ENCODE data around the gene ANKRD18B.
"Not testable (repeated sequence)": the region's sequence is repeated elsewhere in the genome, so short reads cannot be mapped to it uniquely, and the experiment has no call there.

Gene ANKRD18B

GRCh38 chr9:33535541-33535940, 11.5 kb downstream of the ANKRD18B start:
- DNase-seq, result no peak

GRCh38 chr9:33543463-33543862, 19.4 kb downstream of the ANKRD18B start:
- DNase-seq, result not testable (repeated sequence)

- DNase-seq, result not testable (repeated sequence)
These were observed 21.7 kb downstream of the ANKRD18B start for GRCh38 chr9:33545715-33546114.

GRCh38 chr9:33548816-33549215, 24.8 kb downstream of the ANKRD18B start:
- DNase-seq, result not testable (repeated sequence)

GRCh38 chr9:33549418-33549817, 25.4 kb downstream of the ANKRD18B start:
- not testable (repeated sequence) for DNase-seq

GRCh38 chr9:33551183-33551582, 27.1 kb downstream of the ANKRD18B start:
- not testable (repeated sequence) for DNase-seq

GRCh38 chr9:33552315-33552725, 28.3 kb downstream of the ANKRD18B start:
- peak; percentile 40 for DNase-seq

- DNase-seq, result peak; percentile 23
These were observed 36.2 kb downstream of the ANKRD18B start for GRCh38 chr9:33560217-33560616.

- DNase-seq, result not testable (repeated sequence)
These were observed 38.1 kb downstream of the ANKRD18B start for GRCh38 chr9:33562196-33562595.

GRCh38 chr9:33567776-33568175, 43.7 kb downstream of the ANKRD18B start:
- not testable (repeated sequence) for DNase-seq

GRCh38 chr9:33577786-33578185, 53.7 kb downstream of the ANKRD18B start:
- DNase-seq, result not testable (repeated sequence)

GRCh38 chr9:33579996-33580395, 55.9 kb downstream of the ANKRD18B start:
- DNase-seq, result not testable (repeated sequence)

GRCh38 chr9:33582686-33583085, 58.6 kb downstream of the ANKRD18B start:
- not testable (repeated sequence) for DNase-seq

- not testable (repeated sequence) for DNase-seq
These were observed 62.1 kb downstream of the ANKRD18B start for GRCh38 chr9:33586128-33586527.

GRCh38 chr9:33587799-33588198, 63.7 kb downstream of the ANKRD18B start:
- not testable (repeated sequence) for DNase-seq

GRCh38 chr9:33588876-33589275, 64.8 kb downstream of the ANKRD18B start:
- DNase-seq, result not testable (repeated sequence)

GRCh38 chr9:33590857-33591256, 66.8 kb downstream of the ANKRD18B start:
- not testable (repeated sequence) for DNase-seq

- DNase-seq, result not testable (repeated sequence)
These were observed 72.9 kb downstream of the ANKRD18B start for GRCh38 chr9:33596974-33597373.

GRCh38 chr9:33597386-33597785, 73.3 kb downstream of the ANKRD18B start:
- DNase-seq, result not testable (repeated sequence)

GRCh38 chr9:33598796-33599379, 74.8 kb downstream of the ANKRD18B start:
- DNase-seq, result not testable (repeated sequence)

- DNase-seq, result not testable (repeated sequence)
These were observed 76.9 kb downstream of the ANKRD18B start for GRCh38 chr9:33600911-33601310.

- DNase-seq, result not testable (repeated sequence)
These were observed 80.2 kb downstream of the ANKRD18B start for GRCh38 chr9:33604249-33604648.

- DNase-seq, result not testable (repeated sequence)
These were observed 80.9 kb downstream of the ANKRD18B start for GRCh38 chr9:33604936-33605335.

GRCh38 chr9:33611358-33611757, 87.3 kb downstream of the ANKRD18B start:
- DNase-seq, result no peak

- not testable (repeated sequence) for DNase-seq
These were observed 88.4 kb downstream of the ANKRD18B start for GRCh38 chr9:33612410-33612809.

Measured in fibroblast of skin of abdomen (primary cell).